Endothelial cell of umbilical vein (primary cell): ENCODE results near the gene HPX. TPM values are rescaled to one million over a fixed set of nuclear protein-coding genes. Genes with fewer than 3 reads are reported as not detected.
A peak's percentile ranks its signal among the peaks of the same experiment; 100 is the strongest.

Source experiments
- BruUV-seq: library from RNA; stranded (reverse); fragments of 400-500 nt; replicated peaks from 2 replicates; lab custom pipeline; 2021; lab: Mats Ljungman, UMichigan
- CTCF ChIA-PET: fragments of 300-600, 350-600 bp; sonication (Branson Sonifier 250); formaldehyde crosslinking; loops from one replicate; lab custom pipeline; 2021; ENCODE audit warnings: antibody characterized with exemption, inconsistent platforms; lab: Charles Lee
- POLR2A ChIA-PET: fragments of 300-600, 350-600 bp; sonication (Branson Sonifier 250); formaldehyde crosslinking; loops from one replicate; lab custom pipeline; 2021; ENCODE audit warnings: antibody characterized with exemption, inconsistent platforms; lab: Charles Lee
- DNase-seq: peaks from one replicate; pipeline ENCODE4 v3.0.0-alpha.2; 2011; ENCODE audit warnings: low read depth, low spot score
- FAIRE-seq: peaks from 2 replicates; lab custom pipeline; 2011; peaks lifted over from hg19 to GRCh38; lab: Jason Lieb, UNC
- H2AFZ ChIP-seq: 2 replicates; pipeline ENCODE4 v1.6.0; 2012; ENCODE audit warnings: low read depth, low read length, control low read depth, inconsistent platforms
- H3K27ac ChIP-seq: 2 replicates; pipeline ENCODE4 v1.5.1; 2011; ENCODE audit warnings: low read depth, mild to moderate bottlenecking, control low read depth, low read length, moderate library complexity; ENCODE audit not compliant: insufficient read depth
- H3K27me3 ChIP-seq, 2 experiments: 2 replicates each; pipeline versions ENCODE4 v1.6.0 to v1.6.1; 2011; ENCODE audit warnings: low read length in 2 of 2, mixed read lengths in 1 of 2; ENCODE audit not compliant: control insufficient read depth in 2 of 2, insufficient read depth in 2 of 2
- H3K36me3 ChIP-seq, 2 experiments: 2 replicates in 1 of 2; 3 replicates in 1 of 2; pipeline ENCODE4 v1.5.1; 2011; ENCODE audit warnings: low read length in 2 of 2, mild to moderate bottlenecking in 1 of 2, moderate library complexity in 1 of 2; ENCODE audit not compliant: control insufficient read depth in 2 of 2, insufficient read depth in 2 of 2; ENCODE audit errors: extremely low read depth in 1 of 2
- H3K4me1 ChIP-seq: 3 replicates; pipeline ENCODE4 v1.5.1; 2011; ENCODE audit warnings: mild to moderate bottlenecking, low read length; ENCODE audit not compliant: control insufficient read depth, insufficient read depth; ENCODE audit errors: extremely low read depth
- H3K4me2 ChIP-seq: 2 replicates; pipeline ENCODE4 v1.6.1; 2011; ENCODE audit warnings: low read length, control low read depth, mixed read lengths; ENCODE audit not compliant: insufficient read depth
- H3K4me3 ChIP-seq, 3 experiments: fragments of 200-600 bp in 1 of 3; sonication (generic), shearing (Covaris generic) in 1 of 3; replicated peaks in 1 of 3; 2 replicates each; pipeline ENCODE4 v1.5.1; 2011 to 2016; ENCODE audit warnings: control low read depth in 3 of 3, low read length in 3 of 3, mild to moderate bottlenecking in 2 of 3, inconsistent platforms in 1 of 3, low read depth in 1 of 3, moderate library complexity in 1 of 3; ENCODE audit not compliant: insufficient read depth in 1 of 3
- H3K79me2 ChIP-seq: 2 replicates; pipeline ENCODE4 v1.6.0; 2012; ENCODE audit warnings: low read length, inconsistent platforms; ENCODE audit not compliant: control insufficient read depth, insufficient read depth
- H3K9ac ChIP-seq: replicated peaks from 2 replicates; pipeline ENCODE3; 2011; ENCODE audit warnings: low read length, control low read depth; ENCODE audit not compliant: insufficient read depth; ENCODE audit errors: extremely low read depth
- H3K9me1 ChIP-seq: replicated peaks from 3 replicates; pipeline ENCODE4 v1.6.0; 2011; ENCODE audit warnings: mild to moderate bottlenecking, low read length; ENCODE audit not compliant: control insufficient read depth, insufficient read depth; ENCODE audit errors: extremely low read depth
- H3K9me3 ChIP-seq: replicated peaks from 2 replicates; pipeline ENCODE4 v1.5.1; 2012; ENCODE audit warnings: low read length, inconsistent platforms; ENCODE audit not compliant: control insufficient read depth, insufficient read depth
- H4K20me1 ChIP-seq: replicated peaks from 2 replicates; pipeline ENCODE3; 2011; ENCODE audit warnings: mild to moderate bottlenecking, low read length; ENCODE audit not compliant: control insufficient read depth, insufficient read depth; ENCODE audit errors: extremely low read depth
- FOS ChIP-seq: IDR thresholded peaks from 2 replicates; pipeline ENCODE4 v1.6.1; 2011; ENCODE audit warnings: mild to moderate bottlenecking, low read length, moderate library complexity, borderline replicate concordance; ENCODE audit not compliant: insufficient read depth
- GATA2 ChIP-seq: IDR thresholded peaks from 2 replicates; pipeline ENCODE4 v1.7.0; 2011; ENCODE audit warnings: low read depth, mild to moderate bottlenecking, moderate library complexity, mixed read lengths, low read length; ENCODE audit not compliant: insufficient read length, insufficient read depth
- MAX ChIP-seq: IDR thresholded peaks from 2 replicates; pipeline ENCODE4 v1.6.1; 2011; ENCODE audit not compliant: insufficient read depth, insufficient read length
- MYC ChIP-seq: IDR thresholded peaks from one replicate; pipeline ENCODE4 v1.6.1; 2011; ENCODE audit warnings: mild to moderate bottlenecking, low read depth, low read length
- POLR2A ChIP-seq: IDR thresholded peaks from 2 replicates; pipeline ENCODE4 v1.6.1; 2012; ENCODE audit warnings: low read depth, mild to moderate bottlenecking, control low read depth, low read length
- POLR2AphosphoS5 ChIP-seq: IDR thresholded peaks from 2 replicates; pipeline ENCODE4 v1.6.1; 2012; ENCODE audit warnings: low read depth, mild to moderate bottlenecking, control low read depth, low read length, moderate library complexity; ENCODE audit not compliant: insufficient read depth
- dilution Hi-C: fragments of 300-500 bp; cut with MboI; formaldehyde crosslinking; loops from one replicate; pipeline ENCODE4 v1.15.0; 2019; ENCODE audit warnings: low sequenced_read_pairs; ENCODE audit not compliant: extremely low pct_ligation_motif_present
- intact Hi-C: fragments of 100-400 bp; cut with micrococcal nuclease; formaldehyde crosslinking; loops from one replicate; pipeline ENCODE4 v1.10.0; 2022
- polyA plus RNA-seq, 4 experiments: library from polyadenylated mRNA; depleted of rRNA in 3 of 4; stranded (reverse) in 3 of 4; unstranded in 1 of 4; fragments of >200 nt; gene quantifications; 2 replicates each; pipeline versions ENCODE4 v1.2.1 to v1.2.3, GENCODE V29; 2011 to 2012; ENCODE audit warnings: missing spikeins in 1 of 4
- total RNA-seq: library from RNA; stranded (reverse); gene quantifications from 2 replicates; pipeline ENCODE4 v1.2.3, GENCODE V29; 2021
- TF ChIP-seq, protein P1 (sequence below), 2 donors: IDR thresholded peaks; 1 replicate in 1 of 2; 2 replicates in 1 of 2; pipeline ENCODE4 v1.5.1; 2011; ENCODE audit warnings: low read length in 2 of 2, mild to moderate bottlenecking in 2 of 2, moderate library complexity in 2 of 2, control low read depth in 1 of 2, inconsistent platforms in 1 of 2, low read depth in 1 of 2; ENCODE audit not compliant: insufficient read depth in 1 of 2; ENCODE audit errors: extremely low read depth in 1 of 2

Gene HPX
- total and polyA plus RNA-seq, 2 donors (not counting 3 experiments of a cell fraction or from before 2014, with no cell fraction given) = 1.3 to 1.5 TPM

GRCh38 chr11:6481012-6481923, 40.5 kb upstream of the HPX start, which contains the start of the genes ARFIP2 and TIMM10B:
Gene ARFIP2 (minus strand): TSS chr11:6481331. CDS start chr11:6480421, 910 bp downstream.
Gene TIMM10B (plus strand): TSS chr11:6481501. CDS start chr11:6481517, 16 bp downstream.
- peak; percentile 83 for TF ChIP-seq POLR2AphosphoS5
- TF ChIP-seq GATA2 = no peak
- TF ChIP-seq MYC = peak; percentile 86
- TF ChIP-seq, protein P1, sequence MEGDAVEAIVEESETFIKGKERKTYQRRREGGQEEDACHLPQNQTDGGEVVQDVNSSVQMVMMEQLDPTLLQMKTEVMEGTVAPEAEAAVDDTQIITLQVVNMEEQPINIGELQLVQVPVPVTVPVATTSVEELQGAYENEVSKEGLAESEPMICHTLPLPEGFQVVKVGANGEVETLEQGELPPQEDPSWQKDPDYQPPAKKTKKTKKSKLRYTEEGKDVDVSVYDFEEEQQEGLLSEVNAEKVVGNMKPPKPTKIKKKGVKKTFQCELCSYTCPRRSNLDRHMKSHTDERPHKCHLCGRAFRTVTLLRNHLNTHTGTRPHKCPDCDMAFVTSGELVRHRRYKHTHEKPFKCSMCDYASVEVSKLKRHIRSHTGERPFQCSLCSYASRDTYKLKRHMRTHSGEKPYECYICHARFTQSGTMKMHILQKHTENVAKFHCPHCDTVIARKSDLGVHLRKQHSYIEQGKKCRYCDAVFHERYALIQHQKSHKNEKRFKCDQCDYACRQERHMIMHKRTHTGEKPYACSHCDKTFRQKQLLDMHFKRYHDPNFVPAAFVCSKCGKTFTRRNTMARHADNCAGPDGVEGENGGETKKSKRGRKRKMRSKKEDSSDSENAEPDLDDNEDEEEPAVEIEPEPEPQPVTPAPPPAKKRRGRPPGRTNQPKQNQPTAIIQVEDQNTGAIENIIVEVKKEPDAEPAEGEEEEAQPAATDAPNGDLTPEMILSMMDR (IDR thresholded peaks at IDR 0.05; ENCODE audit: extremely low read depth in 1 of 2, insufficient read depth in 1 of 2, low read depth in 1 of 2, low read length in 2 of 2) = no peak
- TF ChIP-seq FOS = no peak
- TF ChIP-seq POLR2A = peak; percentile 70
- TF ChIP-seq MAX = peak; percentile 78
- Histone ChIP-seq H3K27me3 (no peaks in the 10 kb centered on the region), H3K9me1 (no peaks in the 10 kb centered on the region), H3K9me3 (no peaks in the 10 kb centered on the region), H3K9ac (peak within 1 kb of the TSS; percentile 70), H3K36me3 (peaks cover 7 to 21% of the 10 kb centered on the region in 2 experiments), H4K20me1 (no peaks in the 10 kb centered on the region), H3K4me3 (peak within 1 kb of the TSS; percentile 19 to 65 (median 57)), H3K4me1 (peaks cover 18% of the 10 kb centered on the region), H3K4me2 (peak within 1 kb of the TSS; percentile 85), H3K79me2 (peaks cover 36% of the 10 kb centered on the region), H2AFZ (peak within 1 kb of the TSS; percentile 6), H3K27ac (peak within 1 kb of the TSS; percentile 72)
- peak; percentile 100 for FAIRE-seq
- intact Hi-C loops = loop anchor here (1.0 to 2.0 kb wide), 7 partner anchors 8 to 214 kb away; partner anchors contain the start of genes APBB1, MRPL17, SMPD1 and TAF10
- ChIA-PET CTCF (interaction anchor here (0.7 to 2.6 kb wide), 16 partner anchors 9 to 276 kb away, joined by 3 to 28 read pairs (median 4); partner anchors contain the start of genes APBB1 and MRPL17), POLR2A (interaction anchor here (0.7 to 1.6 kb wide), 4 partner anchors 9 to 103 kb away, joined by 3 to 8 read pairs (median 4); no protein-coding TSS in a partner anchor)
- DNase-seq = peak; percentile 98
- dilution Hi-C loops = no loop called here
- TSS peak; percentile 50 for BruUV-seq
